A549 treated with AZD9567 at 1 μM for 4 hours (cell line): Measurements from ENCODE around the gene ZMYND10. TPM values are rescaled to one million over a fixed set of nuclear protein-coding genes. Genes with fewer than 3 reads are reported as not detected.

Source experiments
- total RNA-seq: library from RNA; stranded (reverse); fragments of 200-300 nt; extraction: Qiagen RNA extraction; gene quantifications from 5 replicates; pipeline ENCODE4 v1.2.3, GENCODE V29; 2022; ENCODE audit not compliant: insufficient read depth

ZMYND10 gene
- 0.86 to 1.5 TPM (median 1.2 TPM) in 4 of 5 replicates, not detected in the other for total RNA-seq

GRCh38 chr3:50345586-50346234 lies at the start of gene ZMYND10:
Gene ZMYND10, minus strand, starts transcription at chr3:50345732. Its CDS starts 153 bp downstream, at chr3:50345579.

DNA sequence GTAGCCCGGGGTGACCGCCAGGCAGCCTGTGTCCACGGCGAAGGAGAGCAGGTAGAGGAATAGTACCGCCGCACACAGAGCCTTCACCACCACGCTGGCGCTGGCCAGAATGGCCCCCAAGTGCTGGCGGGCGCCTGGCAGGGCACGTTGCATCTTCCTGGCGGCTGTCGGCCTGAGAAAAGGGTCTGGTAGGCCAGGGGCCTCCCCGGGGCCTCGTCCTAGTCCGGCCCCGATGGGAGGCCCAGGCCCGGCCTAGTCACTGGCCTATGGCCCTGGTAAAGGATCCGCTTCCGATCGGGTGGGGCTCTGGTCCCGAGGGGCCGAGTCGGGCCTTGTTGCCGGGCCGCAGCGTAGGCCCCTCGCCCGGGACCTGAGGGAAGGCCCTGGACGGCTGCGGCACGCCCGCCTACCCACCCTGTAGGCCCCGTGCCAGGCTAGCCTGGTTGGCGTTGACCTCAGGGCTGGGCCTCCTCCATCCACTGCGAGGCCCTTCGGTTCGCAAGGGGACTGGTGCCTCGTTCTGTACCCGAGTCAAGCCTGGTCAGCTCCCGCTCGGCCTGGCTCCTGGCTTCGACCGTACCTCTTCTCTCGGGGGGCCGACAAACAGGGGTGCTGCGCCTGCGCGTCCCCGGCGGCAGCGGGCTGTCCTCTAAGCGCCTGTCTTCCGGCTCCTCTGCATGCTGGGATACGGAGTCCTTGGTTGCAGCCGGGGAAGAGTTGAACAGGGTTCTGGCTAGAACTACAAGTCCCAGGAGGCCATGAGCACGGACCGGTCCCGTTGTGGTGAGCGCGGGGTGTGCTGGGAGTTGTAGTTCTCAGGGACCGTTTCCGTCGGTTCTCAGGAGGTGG lies 13.6 kb upstream of the ZMYND10 start, which contains the start of gene TMEM115:
Gene TMEM115, minus strand, starts transcription at position 611 of the 849 bp plus-strand sequence. Its CDS starts 458 bp downstream, at position 153.

GRCh38 chr3:50350527-50351322 lies 5.2 kb upstream of the ZMYND10 start, which contains the start of the genes CYB561D2 and NPRL2:
Gene CYB561D2, plus strand, starts transcription at chr3:50350862. Its CDS starts 572 bp downstream, at chr3:50351434.
Gene NPRL2, minus strand, starts transcription at chr3:50350775. Its CDS starts 123 bp downstream, at chr3:50350652.

DNA sequence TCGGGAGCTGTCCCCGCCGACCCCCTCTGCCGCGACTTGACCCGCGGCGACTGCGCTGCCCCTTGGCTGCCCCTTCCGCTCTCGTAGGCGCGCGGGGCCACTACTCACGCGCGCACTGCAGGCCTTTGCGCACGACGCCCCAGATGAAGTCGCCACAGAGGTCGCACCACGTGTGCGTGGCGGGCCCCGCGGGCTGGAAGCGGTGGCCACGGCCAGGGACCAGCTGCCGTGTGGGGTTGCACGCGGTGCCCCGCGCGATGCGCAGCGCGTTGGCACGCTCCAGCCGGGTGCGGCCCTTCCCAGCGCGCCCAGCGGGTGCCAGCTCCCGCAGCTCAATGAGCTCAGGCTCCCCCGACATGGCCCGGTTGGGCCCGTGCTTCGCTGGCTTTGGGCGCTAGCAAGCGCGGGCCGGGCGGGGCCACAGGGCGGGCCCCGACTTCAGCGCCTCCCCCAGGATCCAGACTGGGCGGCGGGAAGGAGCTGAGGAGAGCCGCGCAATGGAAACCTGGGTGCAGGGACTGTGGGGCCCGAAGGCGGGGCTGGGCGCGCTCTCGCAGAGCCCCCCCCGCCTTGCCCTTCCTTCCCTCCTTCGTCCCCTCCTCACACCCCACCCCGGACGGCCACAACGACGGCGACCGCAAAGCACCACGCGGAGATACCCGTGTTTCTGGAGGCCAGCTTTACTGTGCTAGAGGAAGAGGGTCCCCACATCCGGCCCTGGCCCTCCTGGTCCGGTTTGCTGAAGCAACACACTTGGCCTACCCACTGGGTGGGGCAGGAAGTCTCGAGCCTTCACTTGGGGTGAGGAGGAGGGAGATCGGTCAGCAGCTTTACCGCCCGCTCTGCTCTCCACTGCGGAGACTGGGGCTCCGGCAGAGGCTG lies 4.8 kb downstream of the ZMYND10 start, which contains the start of gene RASSF1:
Gene RASSF1, minus strand, starts transcription at position 389 of the 882 bp plus-strand sequence. Its CDS starts 31 bp downstream, at position 358.

GRCh38 chr3:50327943-50328691 lies 17.4 kb downstream of the ZMYND10 start, which contains the start of gene TUSC2:
Gene TUSC2, minus strand, starts transcription at chr3:50328223. Its CDS starts 124 bp downstream, at chr3:50328099.

GRCh38 chr3:50322386-50323091 lies 23.0 kb downstream of the ZMYND10 start, which contains the start of gene HYAL2:
Gene HYAL2, minus strand, starts transcription at chr3:50322745. Its CDS starts 2,256 bp downstream, at chr3:50320489.

DNA sequence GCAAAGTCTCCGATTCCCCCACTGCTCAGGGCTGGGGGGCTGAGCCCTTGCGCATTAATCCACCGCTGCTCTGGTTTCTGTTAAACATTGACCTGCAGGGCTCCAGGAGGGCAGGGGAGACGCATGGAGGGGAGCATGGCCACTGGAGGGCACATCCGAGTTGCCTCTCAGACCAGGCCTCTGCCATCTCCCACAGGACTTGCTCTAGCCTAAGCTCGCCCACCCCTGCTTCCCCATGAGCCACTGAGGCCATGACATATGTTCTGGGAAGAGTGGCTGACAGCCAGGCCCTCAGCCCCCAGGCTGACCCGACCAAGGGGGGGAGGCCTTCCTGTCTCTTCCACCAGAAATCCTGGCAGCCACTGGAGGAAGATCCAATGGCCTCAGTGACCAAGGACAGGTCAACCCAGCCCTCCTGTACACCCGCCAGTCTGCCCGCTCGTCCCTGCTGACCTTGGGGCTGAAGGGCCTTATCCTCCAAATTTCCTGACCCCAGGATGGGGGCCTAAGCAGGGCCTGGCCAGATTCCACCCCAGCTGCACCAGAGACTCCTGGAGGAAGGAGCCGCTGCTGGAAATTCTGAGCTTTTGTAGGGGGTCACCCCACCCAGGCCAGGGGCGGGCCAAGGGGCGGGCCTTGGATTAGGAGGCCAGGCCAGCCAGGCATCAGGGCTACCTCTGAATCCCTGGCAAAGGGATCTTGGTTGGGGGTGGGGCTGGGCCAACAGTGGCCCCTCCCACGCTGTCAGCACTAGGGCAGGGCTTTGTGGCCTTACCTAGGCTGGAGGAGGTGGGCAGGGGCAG lies 42.3 kb downstream of the ZMYND10 start, which contains the start of gene HYAL1:
Gene HYAL1, minus strand, starts transcription at position 562 of the 803 bp plus-strand sequence. CDS start 618 bp downstream, outside the sequence.

GRCh38 chr3:50298836-50299637 lies 46.5 kb downstream of the ZMYND10 start, which contains the start of the genes HYAL3 and NAA80:
Gene HYAL3, minus strand, starts transcription at chr3:50299405. Its CDS starts 3,803 bp downstream, at chr3:50295602.
Gene NAA80, minus strand, starts transcription at chr3:50299405. Its CDS starts 1,942 bp downstream, at chr3:50297463.

GRCh38 chr3:50292159-50293078 lies 53.1 kb downstream of the ZMYND10 start, which contains the start of gene IFRD2:
Gene IFRD2, minus strand, starts transcription at chr3:50292429. Its CDS starts 155 bp downstream, at chr3:50292274.

Other genes starting within 250 kb of the ZMYND10 start
- 9.3 to 14.6 TPM (median 13.9 TPM) in 5 replicates for gene SEMA3F, start 190.4 kb downstream of the ZMYND10 start, total RNA-seq
- not detected in 5 replicates for gene GNAT1, start 154.1 kb downstream of the ZMYND10 start, total RNA-seq
- gene SLC38A3, start 140.5 kb downstream of the ZMYND10 start, total RNA-seq = 0.05 to 0.09 TPM in 2 of 5 replicates, not detected in the others
- gene GNAI2, start 109.5 kb downstream of the ZMYND10 start, total RNA-seq = 37.0 to 49.5 TPM (median 48.2 TPM) in 5 replicates
- gene SEMA3B, start 76.6 kb downstream of the ZMYND10 start, total RNA-seq = 6.3 to 12.7 TPM (median 6.7 TPM) in 5 replicates
- gene LSMEM2, start 66.6 kb downstream of the ZMYND10 start, total RNA-seq = 0.07 to 0.08 TPM (median 0.07 TPM) in 4 of 5 replicates, not detected in the other
- 64.7 to 88.5 TPM (median 84.1 TPM) in 5 replicates for gene IFRD2, start 53.3 kb downstream of the ZMYND10 start, total RNA-seq
- 6.8 to 10.1 TPM (median 8.3 TPM) in 5 replicates for gene HYAL3, start 46.3 kb downstream of the ZMYND10 start, total RNA-seq
- gene NAA80, start 46.3 kb downstream of the ZMYND10 start, total RNA-seq = 4.3 to 8.6 TPM (median 8.3 TPM) in 5 replicates
- 0.40 to 0.48 TPM (median 0.46 TPM) in 4 of 5 replicates, not detected in the other for gene HYAL1, start 42.2 kb downstream of the ZMYND10 start, total RNA-seq
- 26.8 to 33.6 TPM (median 30.4 TPM) in 5 replicates for gene HYAL2, start 23.0 kb downstream of the ZMYND10 start, total RNA-seq
- gene TUSC2, start 17.5 kb downstream of the ZMYND10 start, total RNA-seq = 19.8 to 39.8 TPM (median 36.5 TPM) in 5 replicates
- gene RASSF1, start 4.9 kb downstream of the ZMYND10 start, total RNA-seq = 14.4 to 22.0 TPM (median 21.2 TPM) in 5 replicates
- gene NPRL2, start 5.0 kb upstream of the ZMYND10 start, total RNA-seq = 13.4 to 15.4 TPM (median 14.4 TPM) in 5 replicates
- 15.1 to 22.0 TPM (median 20.1 TPM) in 5 replicates for gene CYB561D2, start 5.1 kb upstream of the ZMYND10 start, total RNA-seq
- 33.9 to 47.2 TPM (median 45.6 TPM) in 5 replicates for gene TMEM115, start 13.8 kb upstream of the ZMYND10 start, total RNA-seq
- 0.37 to 1.8 TPM (median 0.64 TPM) in 5 replicates for gene CACNA2D2, start 157.9 kb upstream of the ZMYND10 start, total RNA-seq
- 2.3 to 4.4 TPM (median 2.7 TPM) in 5 replicates for gene C3orf18, start 222.0 kb upstream of the ZMYND10 start, total RNA-seq
- gene HEMK1, start 223.8 kb upstream of the ZMYND10 start, total RNA-seq = 1.1 to 6.6 TPM (median 6.2 TPM) in 5 replicates